Right lobe of liver (tissue), 6 donors: ENCODE results near the gene TIMP2. TPM values are rescaled to one million over a fixed set of nuclear protein-coding genes. Genes with fewer than 3 reads are reported as not detected.
A peak's percentile ranks its signal among the peaks of the same experiment; 100 is the strongest.

Source experiments
- ATAC-seq, 4 donors: fragments of 200-7000 bp; cut with Tn5 transposase; one replicate each; pipeline ENCODE4 v1.9.1; 2020; ENCODE audit warnings: mild to moderate bottlenecking in 4 of 4, moderate library complexity in 4 of 4
- DNase-seq, 3 donors: peaks; one replicate each; pipeline ENCODE4 v3.0.0-alpha.2; 2020
- H3K27ac ChIP-seq, 3 donors: fragments of 200-600 bp; one replicate each; pipeline ENCODE4 v1.8.0; 2022
- H3K27me3 ChIP-seq, 2 donors: fragments of 200-600 bp; one replicate each; pipeline ENCODE4 v1.8.0; 2022
- H3K36me3 ChIP-seq, 4 donors: fragments of 200-600 bp; sonication (generic) in 1 of 4; one replicate each; pipeline versions ENCODE4 v1.5.1 to v1.8.0; 2017 to 2022; ENCODE audit warnings: control low read depth in 1 of 4
- H3K4me1 ChIP-seq, 4 donors: fragments of 200-600 bp; sonication (generic) in 1 of 4; one replicate each; pipeline versions ENCODE4 v1.5.1 to v1.8.0; 2017 to 2022; ENCODE audit warnings: control low read depth in 1 of 4
- H3K4me3 ChIP-seq, 3 donors: fragments of 200-600 bp; one replicate each; pipeline ENCODE4 v1.8.0; 2022
- H3K9me3 ChIP-seq, 4 donors: fragments of 200-600 bp; sonication (generic) in 1 of 4; one replicate each; pipeline versions ENCODE4 v1.5.1 to v1.8.0; 2017 to 2022; ENCODE audit warnings: control low read depth in 1 of 4
- POLR2A ChIP-seq: fragments of 450-650 bp; IDR thresholded peaks from one replicate; pipeline ENCODE4 v1.6.1; 2017; ENCODE audit warnings: antibody characterized with exemption, mild to moderate bottlenecking
- WGBS: methylation state at CpG from one replicate; pipeline ENCODE4 v1.1.6; 2018; ENCODE audit warnings: low coverage, low lambda C conversion rate; ENCODE audit not compliant: insufficient coverage; ENCODE audit errors: missing lambda C conversion rate; 5-methylcytosine and 5-hydroxymethylcytosine counted together
- intact Hi-C, 2 donors: fragments of 100-400 bp; cut with DNase I; formaldehyde crosslinking; loops; one replicate each; pipeline versions ENCODE4 v1.11.2 to v1.14.1; 2022
- total RNA-seq, 6 experiments: library from RNA; depleted of rRNA in 2 of 6; stranded (reverse); fragments of >200 nt in 2 of 6; fragmentation: NEBNext Ultra II Directional in 3 of 6; extraction: Animal tissue kit (Norgen Biotek cat#: 25700) in 3 of 6; gene quantifications; one replicate each; pipeline versions ENCODE4 v1.1.0 to v1.2.4, GENCODE V29; 2016 to 2023
- TF ChIP-seq, protein P1 (sequence below), 4 donors: fragments of 200-600 bp in 3 of 4; fragments of 450-650 bp in 1 of 4; IDR thresholded peaks; one replicate each; pipeline versions ENCODE4 v1.5.1 to v1.8.0; 2016 to 2022; ENCODE audit warnings: antibody characterized with exemption in 4 of 4, mild to moderate bottlenecking in 2 of 4
- donor health status: DM: no; HTN: yes; CAD: no.
- donor health status: DM: no; HTN: no; CAD: no.
- donor health status: DM: no; HTN: no; CAD: no.
- donor health status: DM: no; HTN: yes; CAD: no.
- donor health status: DM: no; HTN: yes; CAD: no.

TIMP2 gene
- total RNA-seq, 6 experiments from 2014 or later: 18.9 to 36.1 (median 26.7) TPM

DNA sequence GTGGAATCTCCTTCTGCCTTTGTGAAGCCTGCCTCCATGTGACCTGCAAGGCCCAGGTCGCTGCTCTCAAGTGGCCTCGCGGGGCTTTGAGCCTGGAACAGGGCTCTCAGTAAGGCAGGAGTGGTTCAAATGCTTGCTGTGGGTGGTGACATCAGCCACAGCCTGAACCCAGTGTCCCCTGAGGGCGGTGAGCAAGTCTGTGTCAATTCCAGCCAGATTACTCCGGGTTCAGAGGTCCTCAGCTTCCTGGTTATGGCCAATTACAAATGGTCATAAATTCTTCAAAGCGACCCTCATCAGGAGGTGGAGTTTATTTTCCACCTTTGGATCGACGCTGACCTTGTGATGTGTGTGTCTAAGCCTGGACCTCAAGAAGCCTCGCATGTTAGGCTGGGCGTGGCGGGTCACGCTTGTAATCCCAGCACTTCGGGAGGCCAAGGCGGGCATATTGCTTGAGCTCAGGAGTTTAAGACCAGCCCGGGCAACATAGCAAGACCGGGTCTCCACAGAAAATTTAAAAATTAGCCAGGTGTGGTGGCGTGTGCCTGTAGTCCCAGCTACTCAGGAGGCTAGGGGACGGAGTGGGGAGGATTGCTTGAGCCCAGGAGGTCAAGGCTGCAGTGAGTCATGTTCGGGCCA lies 37.3 kb upstream of the TIMP2 start:
- ATAC-seq (peak in 3 of 4 donors; percentile 24 to 92 (median 81)), DNase-seq (no peak)
- 66% methylated on average over 15 of the region's 19 CpGs for WGBS
- intact Hi-C loops: no loop called here
- Histone ChIP-seq H3K36me3 (no peaks in the 10 kb centered on the region), H3K27me3 (no peaks in the 10 kb centered on the region), H3K4me1 (peaks cover 0 to 5% (median 0%) of the 10 kb centered on the region in 4 donors), H3K9me3 (no peaks in the 10 kb centered on the region), H3K27ac (no peak overlapping the region), H3K4me3 (no peak overlapping the region)
- TF ChIP-seq, protein P1, sequence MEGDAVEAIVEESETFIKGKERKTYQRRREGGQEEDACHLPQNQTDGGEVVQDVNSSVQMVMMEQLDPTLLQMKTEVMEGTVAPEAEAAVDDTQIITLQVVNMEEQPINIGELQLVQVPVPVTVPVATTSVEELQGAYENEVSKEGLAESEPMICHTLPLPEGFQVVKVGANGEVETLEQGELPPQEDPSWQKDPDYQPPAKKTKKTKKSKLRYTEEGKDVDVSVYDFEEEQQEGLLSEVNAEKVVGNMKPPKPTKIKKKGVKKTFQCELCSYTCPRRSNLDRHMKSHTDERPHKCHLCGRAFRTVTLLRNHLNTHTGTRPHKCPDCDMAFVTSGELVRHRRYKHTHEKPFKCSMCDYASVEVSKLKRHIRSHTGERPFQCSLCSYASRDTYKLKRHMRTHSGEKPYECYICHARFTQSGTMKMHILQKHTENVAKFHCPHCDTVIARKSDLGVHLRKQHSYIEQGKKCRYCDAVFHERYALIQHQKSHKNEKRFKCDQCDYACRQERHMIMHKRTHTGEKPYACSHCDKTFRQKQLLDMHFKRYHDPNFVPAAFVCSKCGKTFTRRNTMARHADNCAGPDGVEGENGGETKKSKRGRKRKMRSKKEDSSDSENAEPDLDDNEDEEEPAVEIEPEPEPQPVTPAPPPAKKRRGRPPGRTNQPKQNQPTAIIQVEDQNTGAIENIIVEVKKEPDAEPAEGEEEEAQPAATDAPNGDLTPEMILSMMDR (IDR thresholded peaks at IDR 0.05): no peak
- TF ChIP-seq POLR2A: no peak

DNA sequence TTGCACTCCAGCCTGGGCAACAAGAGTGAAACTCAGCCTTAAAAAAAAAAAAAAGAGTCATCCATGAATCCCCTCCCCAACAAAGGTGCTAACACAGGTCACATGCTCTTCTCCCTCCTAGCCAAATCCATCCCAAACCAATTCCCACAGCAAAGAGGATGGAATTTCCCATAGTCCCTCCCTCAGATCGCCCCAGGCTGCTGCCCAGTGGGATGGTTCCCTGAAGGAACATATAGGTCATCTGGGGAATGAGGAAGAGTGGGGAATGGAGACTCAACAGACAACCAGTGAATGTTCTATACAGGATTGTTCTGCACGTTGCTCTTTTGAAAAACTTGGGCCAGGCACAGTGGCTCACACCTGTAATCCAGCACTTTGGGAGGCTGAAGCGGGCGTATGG lies 36.4 kb upstream of the TIMP2 start:
- Histone ChIP-seq H3K36me3 (no peaks in the 10 kb centered on the region), H3K9me3 (no peaks in the 10 kb centered on the region), H3K4me1 (peaks cover 0 to 5% (median 0%) of the 10 kb centered on the region in 4 donors), H3K27ac (no peak overlapping the region), H3K4me3 (no peak overlapping the region), H3K27me3 (no peaks in the 10 kb centered on the region)
- intact Hi-C loops: no loop called here
- TF ChIP-seq POLR2A: no peak
- TF ChIP-seq, protein P1 (IDR thresholded peaks at IDR 0.05): no peak
- no peak for DNase-seq
- WGBS: 100% methylated on average over 1 of the region's 4 CpGs
- ATAC-seq: no peak

DNA sequence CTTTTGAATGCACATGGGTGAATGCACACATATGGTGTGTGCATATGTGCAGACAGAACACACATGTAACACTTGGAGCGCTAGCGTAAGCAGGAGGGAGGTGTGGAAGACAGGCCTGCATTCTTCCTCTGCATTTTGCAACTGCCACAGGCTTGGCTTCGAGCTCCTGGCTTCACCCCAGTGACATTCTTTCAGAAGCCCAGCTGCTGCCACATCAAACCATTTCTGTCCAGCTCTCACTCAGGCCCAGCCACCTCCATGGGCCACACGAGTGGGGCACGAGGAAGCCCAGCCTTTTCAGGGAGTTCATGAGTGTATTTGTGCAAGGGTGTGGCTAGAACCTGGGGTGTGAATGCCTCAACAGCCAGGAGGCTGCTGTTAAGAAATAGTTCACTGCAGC lies 35.7 kb upstream of the TIMP2 start:
- Histone ChIP-seq H3K4me3 (no peak overlapping the region), H3K4me1 (peaks cover 0 to 5% (median 0%) of the 10 kb centered on the region in 4 donors), H3K36me3 (no peaks in the 10 kb centered on the region), H3K27me3 (no peaks in the 10 kb centered on the region), H3K9me3 (no peaks in the 10 kb centered on the region), H3K27ac (no peak overlapping the region)
- intact Hi-C loops: no loop called here
- no peak for TF ChIP-seq POLR2A
- no peak for DNase-seq
- no peak for ATAC-seq
- 92% methylated on average over 2 of the region's 5 CpGs for WGBS

DNA sequence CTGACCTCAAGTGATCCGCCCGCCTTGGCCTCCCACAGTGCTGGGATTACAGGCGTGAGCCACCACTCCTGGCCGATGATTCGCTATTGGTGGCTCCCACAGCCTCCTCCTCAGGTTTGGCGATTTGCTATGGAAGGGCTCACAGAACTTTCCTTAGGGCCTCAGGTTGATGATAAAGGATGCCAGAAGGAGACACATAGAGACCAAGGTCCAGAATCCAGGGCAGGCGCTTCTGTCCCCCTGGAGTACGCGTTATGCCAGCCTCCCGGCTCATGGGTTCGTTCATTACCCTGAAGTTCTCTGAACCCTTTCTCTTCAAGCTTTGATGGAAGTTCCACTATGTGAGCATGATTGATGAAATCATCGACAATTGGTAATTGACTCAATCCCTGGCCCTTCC lies 34.6 kb upstream of the TIMP2 start:
- no peaks in the 10 kb centered on the region for H3K27me3 ChIP-seq
- intact Hi-C loops: no loop called here
- H3K9me3 ChIP-seq: no peaks in the 10 kb centered on the region
- DNase-seq: no peak
- H3K36me3 ChIP-seq: no peaks in the 10 kb centered on the region
- H3K27ac ChIP-seq: no peak overlapping the region
- no peak for ATAC-seq
- peaks cover 0 to 5% (median 0%) of the 10 kb centered on the region in 4 donors for H3K4me1 ChIP-seq
- no peak overlapping the region for H3K4me3 ChIP-seq
- no peak for TF ChIP-seq POLR2A
- TF ChIP-seq, protein P1 (IDR thresholded peaks at IDR 0.05): no peak
- WGBS: 92% methylated on average over 6 of the region's 12 CpGs

DNA sequence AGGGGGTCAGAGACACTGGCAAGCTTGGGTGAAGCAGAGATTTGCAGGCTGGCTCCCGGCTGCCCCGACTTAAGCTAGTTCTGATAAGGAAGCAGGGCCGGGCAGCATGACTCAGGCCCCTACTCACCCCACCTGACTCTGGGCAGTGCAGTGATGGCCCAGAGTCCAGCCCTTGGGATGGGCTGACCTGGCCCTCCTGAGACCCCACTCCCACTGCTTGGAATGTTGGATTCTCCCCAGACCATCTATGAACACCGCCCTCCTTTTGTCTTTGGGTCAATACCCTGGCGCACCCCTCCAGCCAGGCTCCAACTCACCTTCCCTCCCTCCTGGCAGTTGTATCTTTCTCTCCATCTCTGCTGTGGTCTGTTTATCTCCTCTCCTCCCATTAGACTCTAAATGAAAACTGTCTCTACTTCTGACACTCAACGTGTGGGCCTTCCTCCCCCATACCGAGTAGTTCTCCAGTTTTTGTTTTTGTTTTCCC lies 33.5 kb upstream of the TIMP2 start:
- Histone ChIP-seq H3K9me3 (no peaks in the 10 kb centered on the region), H3K27ac (no peak overlapping the region), H3K27me3 (no peaks in the 10 kb centered on the region), H3K36me3 (no peaks in the 10 kb centered on the region), H3K4me1 (peaks cover 0 to 5% (median 0%) of the 10 kb centered on the region in 4 donors), H3K4me3 (no peak overlapping the region)
- ATAC-seq (no peak), DNase-seq (no peak)
- intact Hi-C loops: no loop called here
- 60% methylated on average over 2 of the region's 7 CpGs for WGBS
- TF ChIP-seq, protein P1 (IDR thresholded peaks at IDR 0.05): no peak
- TF ChIP-seq POLR2A: no peak
